Smooth muscle cell (in vitro differentiated cells): ENCODE measurements around the gene ACSS3. TPM values are rescaled to one million over a fixed set of nuclear protein-coding genes. Genes with fewer than 3 reads are reported as not detected.

Source experiments
- DNase-seq: peaks from one replicate; lab custom pipeline; 2025; ENCODE audit not compliant: unreplicated experiment; lab: John Stamatoyannopoulos, UW
- H2AFZ ChIP-seq: fragments of 200-600 bp; sonication (generic); 2 replicates; pipeline ENCODE4 v1.6.0; 2016; ENCODE audit warnings: antibody characterized with exemption, low read depth, mild to moderate bottlenecking
- H3F3A ChIP-seq: fragments of 200-600 bp; sonication (generic); 2 replicates; pipeline ENCODE4 v1.6.0; 2017; ENCODE audit warnings: antibody characterized with exemption, low read depth
- H3K27ac ChIP-seq: fragments of 200-600 bp; sonication (generic); 2 replicates; pipeline ENCODE4 v1.5.1; 2016; ENCODE audit warnings: low read depth, mild to moderate bottlenecking
- H3K27me3 ChIP-seq: fragments of 200-600 bp; sonication (generic); 2 replicates; pipeline ENCODE4 v1.6.1; 2016; ENCODE audit warnings: low read depth, mild to moderate bottlenecking
- H3K36me3 ChIP-seq: fragments of 200-600 bp; sonication (generic); 2 replicates; pipeline ENCODE4 v1.5.1; 2016; ENCODE audit warnings: low read depth
- H3K4me1 ChIP-seq: fragments of 200-600 bp; sonication (generic); 2 replicates; pipeline ENCODE4 v1.5.1; 2016; ENCODE audit warnings: low read depth
- H3K4me2 ChIP-seq: fragments of 200-600 bp; sonication (generic); 2 replicates; pipeline ENCODE4 v1.6.0; 2016; ENCODE audit warnings: mild to moderate bottlenecking
- H3K4me3 ChIP-seq: fragments of 200-600 bp; sonication (generic); 2 replicates; pipeline ENCODE4 v1.5.1; 2016; ENCODE audit warnings: mild to moderate bottlenecking
- H3K79me2 ChIP-seq: fragments of 200-600 bp; sonication (generic); 2 replicates; pipeline ENCODE4 v1.6.0; 2016; ENCODE audit warnings: low read depth, mild to moderate bottlenecking
- H3K9ac ChIP-seq: fragments of 200-600 bp; sonication (generic); 2 replicates; pipeline ENCODE4 v1.6.0; 2016; ENCODE audit warnings: low read depth
- H3K9me3 ChIP-seq: fragments of 200-600 bp; sonication (generic); replicated peaks from 2 replicates; pipeline ENCODE4 v1.5.1; 2016; ENCODE audit warnings: low read depth
- H4K20me1 ChIP-seq: fragments of 200-600 bp; sonication (generic); 2 replicates; pipeline ENCODE4 v1.6.0; 2016; ENCODE audit warnings: low read depth
- CTCF ChIP-seq: fragments of 200-600 bp; sonication (generic); IDR thresholded peaks from 2 replicates; pipeline ENCODE4 v1.5.1; 2017; ENCODE audit warnings: borderline replicate concordance, mild to moderate bottlenecking, antibody characterized with exemption; ENCODE audit not compliant: insufficient read depth, poor library complexity, severe bottlenecking
- WGBS: methylation state at CpG from one replicate; pipeline ENCODE4 v1.1.7; 2016; ENCODE audit warnings: low lambda C conversion rate; 5-methylcytosine and 5-hydroxymethylcytosine counted together
- polyA plus RNA-seq: library from polyadenylated mRNA; unstranded; fragments of >200 nt; fragmentation: Nextera tagmentation; extraction: Ambion mirVana; gene quantifications from 2 replicates; pipeline ENCODE4 v1.2.1, GENCODE V29; 2016
- total RNA-seq: library from RNA; depleted of rRNA; stranded (reverse); fragments of >200 nt; gene quantifications from 2 replicates; pipeline ENCODE4 v1.2.3, GENCODE V29; 2014

ACSS3 gene
- total and polyA plus RNA-seq, 2 experiments from 2014 or later = 6.4 to 8.0 TPM

GRCh38 chr12:81294325-81295190, 216.7 kb downstream of the ACSS3 start:
- Histone ChIP-seq H4K20me1 (no peaks in the 10 kb centered on the region), H3K9ac (no peak overlapping the region), H3K4me3 (no peak overlapping the region), H3K79me2 (no peaks in the 10 kb centered on the region), H3K36me3 (no peaks in the 10 kb centered on the region), H3K27me3 (peaks cover 5% of the 10 kb centered on the region), H2AFZ (no peak overlapping the region), H3K4me2 (no peak overlapping the region), H3K27ac (no peak overlapping the region), H3K4me1 (no peaks in the 10 kb centered on the region), H3F3A (no peaks in the 10 kb centered on the region), H3K9me3 (no peaks in the 10 kb centered on the region)
- DNase-seq = no peak
- 86% methylated on average over 12 of the region's 12 CpGs for WGBS
- TF ChIP-seq CTCF = no peak

- no peaks in the 10 kb centered on the region for H3F3A ChIP-seq
- no peak overlapping the region for H3K27ac ChIP-seq
- H3K4me3 ChIP-seq = no peak overlapping the region
- no peaks in the 10 kb centered on the region for H4K20me1 ChIP-seq
- 92% methylated on average over 3 of the region's 3 CpGs for WGBS
- H3K27me3 ChIP-seq = no peaks in the 10 kb centered on the region
- no peak for TF ChIP-seq CTCF
- no peaks in the 10 kb centered on the region for H3K4me1 ChIP-seq
- no peak overlapping the region for H3K9ac ChIP-seq
- no peaks in the 10 kb centered on the region for H3K36me3 ChIP-seq
- no peak overlapping the region for H3K4me2 ChIP-seq
- H3K9me3 ChIP-seq = no peaks in the 10 kb centered on the region
- no peak overlapping the region for H2AFZ ChIP-seq
- DNase-seq = no peak
- no peaks in the 10 kb centered on the region for H3K79me2 ChIP-seq
Observed at GRCh38 chr12:81295251-81295650, 217.4 kb downstream of the ACSS3 start.

- no peak for TF ChIP-seq CTCF
- H3K4me2 ChIP-seq = peak overlapping the region; percentile 27
- peak overlapping the region; percentile 76 for H3K27ac ChIP-seq
- DNase-seq = no peak
- no peaks in the 10 kb centered on the region for H3K9me3 ChIP-seq
- H3K4me3 ChIP-seq = no peak overlapping the region
- H4K20me1 ChIP-seq = no peaks in the 10 kb centered on the region
- H2AFZ ChIP-seq = no peak overlapping the region
- no peaks in the 10 kb centered on the region for H3K79me2 ChIP-seq
- no peaks in the 10 kb centered on the region for H3K27me3 ChIP-seq
- H3F3A ChIP-seq = no peaks in the 10 kb centered on the region
- no peaks in the 10 kb centered on the region for H3K4me1 ChIP-seq
- H3K36me3 ChIP-seq = no peaks in the 10 kb centered on the region
- 68% methylated on average over 2 of the region's 2 CpGs for WGBS
- H3K9ac ChIP-seq = no peak overlapping the region
Observed at GRCh38 chr12:81296556-81297305, 218.9 kb downstream of the ACSS3 start.
